Keratinocyte (primary cell): ENCODE data around the gene OSBPL1A.

Experiments used
- CTCF ChIP-seq, 3 experiments: IDR thresholded peaks in 1 of 3; conservative IDR thresholded peaks in 1 of 3; optimal IDR thresholded peaks in 1 of 3; 2 replicates in 2 of 3; 3 replicates in 1 of 3; pipeline versions ENCODE3 to v1.5.1; 2011; ENCODE audit warnings: low read length in 3 of 3, mild to moderate bottlenecking in 3 of 3, moderate library complexity in 2 of 3, control low read depth in 1 of 3, inconsistent platforms in 1 of 3; ENCODE audit not compliant: insufficient read depth in 2 of 3; ENCODE audit errors: extremely low read depth in 1 of 3
- EZH2 ChIP-seq: IDR thresholded peaks from one replicate; pipeline ENCODE4 v1.6.1; 2012; ENCODE audit warnings: inconsistent platforms, mild to moderate bottlenecking, low read length, moderate library complexity

GRCh38 chr18:24238387-24238786 lies 159.2 kb downstream of the OSBPL1A start:
- TF ChIP-seq EZH2 (no peak), CTCF (optimal IDR thresholded peaks at IDR 0.05 in 1 of 3, IDR thresholded peaks at IDR 0.05 in 1 of 3, conservative IDR thresholded peaks at IDR 0.05 in 1 of 3; ENCODE audit: extremely low read depth in 1 of 3, insufficient read depth in 2 of 3, low read length in 3 of 3) (no peak)
